ENCODE results near the gene PDE10A.

The PDE10A gene

DNA sequence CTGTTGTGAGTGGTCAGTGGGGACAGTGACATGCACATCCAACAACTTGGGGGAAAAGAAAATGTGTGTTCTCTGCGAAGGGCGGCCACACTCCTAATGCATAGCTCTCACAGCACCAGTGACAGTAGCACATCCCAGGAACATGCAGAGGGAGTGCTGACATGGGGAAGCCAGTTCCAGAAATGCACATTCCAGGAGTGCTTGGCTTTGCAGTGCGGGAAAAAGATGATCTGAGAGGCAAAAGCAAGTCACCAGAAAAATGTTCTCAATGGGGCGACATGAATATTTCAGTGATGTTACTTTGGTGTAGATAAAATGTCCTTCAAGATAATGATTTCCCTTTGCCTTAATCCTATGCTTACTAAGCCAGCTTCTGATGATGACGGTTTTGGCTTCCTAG lies 42.9 kb upstream of the PDE10A start:
- DNase-seq (no peak), ATAC-seq (ENCODE audit: insufficient read depth, low read depth) (no peak)
- Histone ChIP-seq H3K4me2 (ENCODE audit: insufficient read depth, low read length) (no peak overlapping the region), H3K36me3 (ENCODE audit: insufficient read depth, low read length) (no peaks in the 10 kb centered on the region), H3K27ac (ENCODE audit: low read length) (no peak overlapping the region), H3K4me1 (ENCODE audit: insufficient read depth, low read length) (no peaks in the 10 kb centered on the region), H2AFZ (ENCODE audit: low read depth, low read length) (no peak overlapping the region), H3K79me2 (ENCODE audit: insufficient read depth, low read length) (no peaks in the 10 kb centered on the region), H4K20me1 (ENCODE audit: insufficient read depth, low read length) (no peaks in the 10 kb centered on the region), H3K9me3 (ENCODE audit: insufficient read depth, low read length, severe bottlenecking) (no peaks in the 10 kb centered on the region), H3K9ac (ENCODE audit: low read depth, low read length) (no peak overlapping the region), H3K4me3 (ENCODE audit: low read depth in 1 of 2, low read length in 2 of 2) (no peak overlapping the region), H3K27me3 (ENCODE audit: insufficient read depth, low read length, poor library complexity) (no peaks in the 10 kb centered on the region)
- no peak for TF ChIP-seq EZH2 (IDR thresholded peaks at IDR 0.05; ENCODE audit: borderline replicate concordance, low read depth, low read length, severe bottlenecking)

- no peaks in the 10 kb centered on the region for H3K4me1 ChIP-seq (ENCODE audit: insufficient read depth, low read length)
- no peaks in the 10 kb centered on the region for H3K27me3 ChIP-seq (ENCODE audit: insufficient read depth, low read length, poor library complexity)
- no peaks in the 10 kb centered on the region for H4K20me1 ChIP-seq (ENCODE audit: insufficient read depth, low read length)
- no peaks in the 10 kb centered on the region for H3K36me3 ChIP-seq (ENCODE audit: insufficient read depth, low read length)
- no peak for TF ChIP-seq EZH2 (IDR thresholded peaks at IDR 0.05; ENCODE audit: borderline replicate concordance, low read depth, low read length, severe bottlenecking)
- TF ChIP-seq, protein P1, sequence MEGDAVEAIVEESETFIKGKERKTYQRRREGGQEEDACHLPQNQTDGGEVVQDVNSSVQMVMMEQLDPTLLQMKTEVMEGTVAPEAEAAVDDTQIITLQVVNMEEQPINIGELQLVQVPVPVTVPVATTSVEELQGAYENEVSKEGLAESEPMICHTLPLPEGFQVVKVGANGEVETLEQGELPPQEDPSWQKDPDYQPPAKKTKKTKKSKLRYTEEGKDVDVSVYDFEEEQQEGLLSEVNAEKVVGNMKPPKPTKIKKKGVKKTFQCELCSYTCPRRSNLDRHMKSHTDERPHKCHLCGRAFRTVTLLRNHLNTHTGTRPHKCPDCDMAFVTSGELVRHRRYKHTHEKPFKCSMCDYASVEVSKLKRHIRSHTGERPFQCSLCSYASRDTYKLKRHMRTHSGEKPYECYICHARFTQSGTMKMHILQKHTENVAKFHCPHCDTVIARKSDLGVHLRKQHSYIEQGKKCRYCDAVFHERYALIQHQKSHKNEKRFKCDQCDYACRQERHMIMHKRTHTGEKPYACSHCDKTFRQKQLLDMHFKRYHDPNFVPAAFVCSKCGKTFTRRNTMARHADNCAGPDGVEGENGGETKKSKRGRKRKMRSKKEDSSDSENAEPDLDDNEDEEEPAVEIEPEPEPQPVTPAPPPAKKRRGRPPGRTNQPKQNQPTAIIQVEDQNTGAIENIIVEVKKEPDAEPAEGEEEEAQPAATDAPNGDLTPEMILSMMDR (IDR thresholded peaks at IDR 0.05; ENCODE audit: borderline replicate concordance, extremely low read depth, low read length, poor library complexity, severe bottlenecking) = no peak
- no peak for ATAC-seq (ENCODE audit: insufficient read depth, low read depth)
- H3K27ac ChIP-seq (ENCODE audit: low read length) = no peak overlapping the region
- no peak overlapping the region for H2AFZ ChIP-seq (ENCODE audit: low read depth, low read length)
- H3K79me2 ChIP-seq (ENCODE audit: insufficient read depth, low read length) = no peaks in the 10 kb centered on the region
- H3K9me3 ChIP-seq (ENCODE audit: insufficient read depth, low read length, severe bottlenecking) = peaks cover under 1% of the 10 kb centered on the region
- no peak overlapping the region for H3K4me3 ChIP-seq (ENCODE audit: low read depth in 1 of 2, low read length in 2 of 2)
- no peak overlapping the region for H3K9ac ChIP-seq (ENCODE audit: low read depth, low read length)
- no peak for DNase-seq
- no peak overlapping the region for H3K4me2 ChIP-seq (ENCODE audit: insufficient read depth, low read length)
Observed at GRCh38 chr6:165704045-165704748, 41.2 kb upstream of the PDE10A start.

- Histone ChIP-seq H3K36me3 (ENCODE audit: insufficient read depth, low read length) (no peaks in the 10 kb centered on the region), H3K4me2 (ENCODE audit: insufficient read depth, low read length) (no peak overlapping the region), H3K9me3 (ENCODE audit: insufficient read depth, low read length, severe bottlenecking) (peaks cover 5% of the 10 kb centered on the region), H3K79me2 (ENCODE audit: insufficient read depth, low read length) (no peaks in the 10 kb centered on the region), H3K4me1 (ENCODE audit: insufficient read depth, low read length) (no peaks in the 10 kb centered on the region), H3K27me3 (ENCODE audit: insufficient read depth, low read length, poor library complexity) (no peaks in the 10 kb centered on the region), H4K20me1 (ENCODE audit: insufficient read depth, low read length) (no peaks in the 10 kb centered on the region), H3K9ac (ENCODE audit: low read depth, low read length) (no peak overlapping the region), H3K4me3 (ENCODE audit: low read depth in 1 of 2, low read length in 2 of 2) (no peak overlapping the region), H2AFZ (ENCODE audit: low read depth, low read length) (no peak overlapping the region; the same call in 1 of the 2 replicates), H3K27ac (ENCODE audit: low read length) (no peak overlapping the region)
- TF ChIP-seq, protein P1 (IDR thresholded peaks at IDR 0.05; ENCODE audit: borderline replicate concordance, extremely low read depth, low read length, poor library complexity, severe bottlenecking) = no peak
- no peak for TF ChIP-seq EZH2 (IDR thresholded peaks at IDR 0.05; ENCODE audit: borderline replicate concordance, low read depth, low read length, severe bottlenecking)
- ATAC-seq (ENCODE audit: insufficient read depth, low read depth) (no peak), DNase-seq (no peak)
Observed at GRCh38 chr6:165702669-165703068, 39.6 kb upstream of the PDE10A start.

- H3K36me3 ChIP-seq (ENCODE audit: insufficient read depth, low read length) = no peaks in the 10 kb centered on the region
- TF ChIP-seq, protein P1 (IDR thresholded peaks at IDR 0.05; ENCODE audit: borderline replicate concordance, extremely low read depth, low read length, poor library complexity, severe bottlenecking) = no peak
- TF ChIP-seq EZH2 (IDR thresholded peaks at IDR 0.05; ENCODE audit: borderline replicate concordance, low read depth, low read length, severe bottlenecking) = no peak
- H2AFZ ChIP-seq (ENCODE audit: low read depth, low read length) = no peak overlapping the region
- H4K20me1 ChIP-seq (ENCODE audit: insufficient read depth, low read length) = no peaks in the 10 kb centered on the region
- H3K27me3 ChIP-seq (ENCODE audit: insufficient read depth, low read length, poor library complexity) = no peaks in the 10 kb centered on the region
- no peak overlapping the region for H3K27ac ChIP-seq (ENCODE audit: low read length)
- no peaks in the 10 kb centered on the region for H3K79me2 ChIP-seq (ENCODE audit: insufficient read depth, low read length)
- no peak for ATAC-seq (ENCODE audit: insufficient read depth, low read depth)
- no peaks in the 10 kb centered on the region for H3K4me1 ChIP-seq (ENCODE audit: insufficient read depth, low read length)
- H3K4me3 ChIP-seq (ENCODE audit: low read depth in 1 of 2, low read length in 2 of 2) = no peak overlapping the region
- no peak overlapping the region for H3K4me2 ChIP-seq (ENCODE audit: insufficient read depth, low read length)
- no peak overlapping the region for H3K9ac ChIP-seq (ENCODE audit: low read depth, low read length)
- no peak for DNase-seq
- peaks cover 5% of the 10 kb centered on the region for H3K9me3 ChIP-seq (ENCODE audit: insufficient read depth, low read length, severe bottlenecking)
Observed at GRCh38 chr6:165701564-165702354, 38.7 kb upstream of the PDE10A start.

Data from DND-41 (cell line).